ENCODE measurements around the gene ADO. TPM values are rescaled to one million over a fixed set of nuclear protein-coding genes. Genes with fewer than 3 reads are reported as not detected.
A peak's percentile ranks its signal among the peaks of the same experiment; 100 is the strongest.
"Not testable (repeated sequence)": the region's sequence is repeated elsewhere in the genome, so short reads cannot be mapped to it uniquely, and the experiment has no call there.

ADO gene
- 22.8 TPM for total RNA-seq

DNA sequence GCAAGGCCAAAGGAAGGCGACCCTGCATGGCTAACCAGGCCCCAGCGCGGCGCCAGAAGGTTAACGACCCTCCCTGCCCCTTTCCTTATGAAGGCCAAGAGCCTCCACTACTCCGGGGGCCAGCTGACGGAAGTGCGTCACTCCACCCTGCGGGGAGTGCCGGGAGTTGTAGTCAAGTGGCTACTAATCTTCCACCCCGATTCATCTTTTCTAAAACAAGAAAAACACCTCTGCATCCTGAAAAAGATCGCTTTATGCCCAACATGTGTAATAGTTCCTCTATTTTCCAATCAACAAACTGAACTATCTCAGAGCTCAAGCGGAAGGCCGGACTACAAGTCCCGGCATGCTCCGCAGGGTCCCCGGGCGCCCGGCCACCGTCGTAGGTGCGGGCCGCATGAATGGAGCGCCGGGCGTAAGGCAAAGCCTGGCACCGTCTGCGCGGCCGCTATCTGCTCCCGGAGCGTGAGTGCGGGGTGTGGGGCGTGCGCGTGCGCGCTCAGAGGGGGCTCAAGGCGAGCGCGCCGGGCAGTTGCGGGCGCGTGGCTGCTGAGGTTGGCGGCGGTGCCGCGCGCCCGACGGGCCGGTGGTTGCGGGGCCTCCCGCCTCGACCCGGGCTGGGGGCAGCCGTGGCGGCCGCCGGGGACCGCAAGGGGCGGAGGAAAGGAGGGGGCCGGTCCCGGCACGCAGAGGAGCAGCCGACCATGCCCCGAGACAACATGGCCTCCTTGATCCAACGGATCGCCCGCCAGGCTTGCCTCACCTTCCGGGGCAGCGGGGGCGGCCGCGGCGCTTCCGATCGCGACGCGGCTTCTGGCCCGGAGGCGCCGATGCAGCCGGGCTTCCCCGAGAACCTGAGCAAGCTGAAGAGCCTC lies at the start of gene ADO:
Gene ADO, plus strand, starts transcription at position 365 of the 875 bp plus-strand sequence. Its CDS starts 340 bp downstream, at position 705.
- DNase-seq: peak; percentile 95

DNA sequence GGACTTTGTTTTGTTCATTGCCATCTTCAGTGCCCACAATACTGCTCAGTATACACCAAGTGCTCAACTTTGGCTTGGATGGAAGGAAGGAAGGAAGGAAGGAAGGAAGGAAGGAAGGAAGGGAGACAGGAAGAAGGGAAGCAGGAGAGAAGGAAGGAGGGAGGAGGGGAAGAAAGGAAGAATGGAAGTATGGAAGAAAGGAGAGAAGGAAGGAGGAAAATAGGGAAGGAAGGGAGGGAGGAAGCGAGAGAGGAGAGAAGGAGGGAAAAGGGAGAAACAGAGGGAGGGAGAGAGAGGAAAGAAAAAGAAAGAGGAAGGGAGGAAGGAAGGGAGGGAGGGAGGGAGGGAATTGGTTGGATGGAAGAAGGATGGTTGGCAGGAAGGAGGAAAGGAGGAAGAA lies 49.6 kb upstream of the ADO start:
- DNase-seq: no peak

DNA sequence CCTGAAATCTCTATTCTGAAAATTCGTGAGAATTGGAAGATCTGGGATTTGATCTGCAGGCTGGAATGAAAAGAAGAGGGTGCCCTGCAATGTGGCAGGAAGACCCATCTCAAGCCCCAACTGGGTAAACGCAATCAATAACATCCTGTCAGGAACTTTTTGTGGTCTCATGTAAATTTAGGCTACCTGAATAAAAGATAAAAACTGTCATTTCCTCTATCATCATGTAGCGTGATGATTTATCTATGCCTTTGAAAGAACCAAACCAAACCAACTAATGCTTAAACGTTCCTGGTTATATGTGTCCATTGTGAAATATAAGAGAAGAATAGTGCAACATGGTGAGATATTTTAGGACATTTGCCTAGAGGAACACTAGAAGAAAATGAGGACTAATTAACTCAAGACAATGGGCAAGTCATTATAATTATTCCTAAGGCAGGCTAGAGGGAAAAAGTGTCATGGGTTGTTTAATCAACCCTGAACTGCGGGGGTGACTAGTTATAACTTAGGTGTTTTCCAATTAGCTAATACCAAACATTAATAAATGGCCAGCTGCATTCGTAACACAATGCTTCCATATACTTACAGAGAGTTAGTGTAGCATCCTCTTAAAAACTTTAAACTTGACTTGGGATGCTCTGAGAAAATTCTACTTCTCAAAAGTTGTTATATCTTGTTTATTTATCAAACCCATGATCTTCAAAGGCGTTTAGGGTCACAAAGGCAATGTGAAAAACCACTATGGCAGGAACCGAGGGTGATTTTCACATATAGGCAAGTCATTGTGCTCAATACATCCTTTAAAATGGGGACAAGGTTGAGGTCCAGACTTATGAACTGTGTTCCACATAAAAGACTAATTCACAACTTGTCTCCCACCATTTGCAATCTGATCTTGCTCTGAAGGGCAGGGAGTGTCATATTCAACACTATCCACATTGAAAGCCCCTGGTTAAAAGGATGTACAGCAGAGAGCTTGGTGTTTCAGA lies 48.6 kb upstream of the ADO start:
- DNase-seq: no peak

DNA sequence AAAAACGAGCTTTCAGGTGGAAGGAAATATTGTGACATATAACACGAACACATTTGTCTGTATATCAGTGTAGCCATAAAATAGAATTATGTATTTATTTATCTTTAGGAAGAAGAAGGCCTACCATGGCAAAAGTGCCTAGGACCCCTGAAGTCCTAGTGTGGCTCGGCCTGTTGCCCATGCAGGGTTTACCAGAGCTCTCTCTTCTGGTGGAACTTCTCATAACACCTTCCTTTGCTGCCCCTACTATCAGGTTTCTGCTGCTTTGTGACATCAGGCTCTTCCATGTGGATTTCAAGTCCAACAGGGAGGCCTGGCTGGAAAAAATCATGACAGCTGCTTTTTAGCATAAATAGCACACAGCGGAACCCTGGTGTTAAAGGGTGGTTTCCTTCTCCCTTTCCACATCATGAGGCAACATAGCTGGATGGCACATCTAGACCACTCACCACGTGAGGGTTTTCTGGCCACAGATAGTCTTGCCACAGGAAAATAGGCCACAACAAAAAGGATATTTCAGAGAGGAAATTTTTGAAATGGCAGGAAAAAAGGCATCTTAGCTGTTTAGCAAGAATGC lies 44.8 kb upstream of the ADO start:
- DNase-seq: peak; percentile 70

DNA sequence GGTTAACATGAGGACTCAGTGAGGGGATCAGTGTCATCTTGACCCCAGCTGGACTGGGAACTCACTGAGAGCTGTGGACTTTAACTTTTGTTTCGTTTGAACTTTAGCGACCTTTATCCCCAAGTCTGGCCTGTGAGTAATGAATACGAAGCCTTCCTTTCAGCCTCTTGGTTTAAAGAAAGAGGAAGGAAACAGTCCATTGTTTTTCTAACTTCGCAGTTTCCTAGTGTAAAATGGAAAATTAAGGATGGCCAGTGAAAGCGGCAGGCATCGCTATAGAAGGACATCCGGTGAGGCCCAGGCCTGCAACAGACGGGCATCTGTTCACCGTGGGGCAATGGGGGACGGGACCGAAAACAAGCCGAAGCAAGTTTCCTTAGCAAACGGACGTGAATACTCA lies 44.1 kb upstream of the ADO start:
- peak; percentile 18 for DNase-seq

DNA sequence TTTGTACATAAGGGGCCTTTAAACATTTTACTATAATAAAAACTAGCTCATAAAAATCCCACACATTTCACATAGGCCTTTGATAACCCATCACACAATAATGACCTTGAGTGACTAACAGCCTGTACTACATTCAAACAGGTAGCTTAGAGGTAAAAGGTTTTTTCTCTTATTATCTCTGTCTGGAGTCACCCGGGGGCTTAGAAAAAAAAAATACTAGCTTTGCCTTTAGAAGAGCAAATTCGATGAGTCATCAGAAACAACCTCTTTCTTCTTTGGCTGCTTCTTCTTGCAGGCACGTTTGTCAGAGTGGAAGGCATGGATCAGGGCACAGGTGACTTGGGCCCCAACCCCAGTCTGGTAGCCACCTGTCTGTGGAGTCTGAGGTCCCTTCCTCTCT lies 43.4 kb upstream of the ADO start:
- no peak for DNase-seq

DNA sequence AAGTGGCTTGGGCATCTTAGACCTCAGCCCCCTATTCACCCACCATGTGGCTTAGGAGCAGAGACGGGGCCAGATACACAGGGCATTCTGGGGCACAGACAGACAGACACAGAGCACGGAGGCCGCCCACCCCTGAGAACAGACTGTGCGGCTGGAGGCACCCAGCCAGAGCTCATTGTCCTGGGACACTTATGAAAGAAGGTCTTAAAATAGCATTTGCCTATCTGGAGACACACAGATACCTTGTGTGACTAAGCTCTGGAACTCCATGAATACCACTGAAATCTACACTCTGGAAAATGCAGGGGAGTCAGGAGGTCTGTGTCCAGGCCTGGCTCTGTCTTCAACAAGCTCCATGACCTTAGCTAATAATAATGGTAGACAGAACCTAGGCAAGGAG lies 41.4 kb upstream of the ADO start:
- DNase-seq: no peak

DNA sequence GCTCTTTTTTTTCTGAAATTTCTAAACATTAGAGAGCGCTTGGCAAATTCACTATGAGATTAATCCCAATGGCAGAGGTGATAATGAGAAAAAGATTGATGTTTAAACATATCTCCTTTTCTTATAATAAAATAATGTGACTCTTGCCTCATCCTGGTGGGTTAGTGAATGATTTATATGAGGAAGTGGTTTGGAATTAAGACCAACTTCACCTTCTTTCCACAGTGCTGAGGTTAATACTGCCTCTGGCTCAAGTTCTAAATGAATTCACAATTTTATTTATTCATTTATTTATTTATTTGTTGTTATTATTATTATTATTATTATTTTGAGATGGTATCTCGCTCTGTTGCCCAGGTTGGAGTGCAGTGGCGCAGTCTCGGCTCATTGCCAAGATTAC lies 40.5 kb upstream of the ADO start:
- DNase-seq: no peak

DNA sequence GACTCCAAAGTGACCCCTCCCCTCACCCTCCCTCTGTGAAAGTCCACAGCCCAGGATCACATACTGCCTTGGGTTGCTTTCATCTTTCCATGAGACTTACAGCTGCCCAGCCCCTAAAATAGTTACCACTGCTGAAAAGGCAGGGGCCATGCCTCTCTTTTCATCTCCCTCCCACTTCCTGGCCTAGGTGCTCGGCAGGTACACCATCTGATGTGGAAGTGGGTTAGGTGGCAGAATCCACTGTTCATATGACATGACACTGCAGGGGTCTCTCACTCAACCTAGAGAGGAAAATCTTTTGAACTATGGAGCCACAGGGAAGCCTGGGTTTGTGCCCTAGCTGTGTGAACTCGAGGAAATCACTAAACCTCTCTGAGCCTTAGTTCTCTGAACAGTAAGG lies 38.8 kb upstream of the ADO start:
- DNase-seq: no peak

DNA sequence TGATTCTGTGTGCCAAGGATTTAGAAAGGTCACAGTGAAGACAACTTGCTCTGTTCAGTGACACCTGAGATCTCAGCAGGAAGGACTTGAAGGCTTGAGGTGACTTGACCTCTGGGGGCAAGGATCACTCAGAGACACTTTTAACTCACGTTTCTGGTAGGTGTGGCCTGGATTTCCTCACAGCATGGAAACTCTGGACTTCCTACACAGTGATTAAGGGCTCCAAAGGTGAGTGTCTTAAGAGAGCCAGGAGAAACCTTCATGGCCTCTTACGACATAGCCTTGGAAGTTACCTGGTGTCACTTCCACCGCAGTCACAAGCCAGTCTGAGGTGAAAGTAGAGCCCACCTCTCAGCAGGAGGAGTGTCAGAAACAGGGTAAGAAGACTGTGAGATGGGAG lies 38.1 kb upstream of the ADO start:
- DNase-seq: no peak

DNA sequence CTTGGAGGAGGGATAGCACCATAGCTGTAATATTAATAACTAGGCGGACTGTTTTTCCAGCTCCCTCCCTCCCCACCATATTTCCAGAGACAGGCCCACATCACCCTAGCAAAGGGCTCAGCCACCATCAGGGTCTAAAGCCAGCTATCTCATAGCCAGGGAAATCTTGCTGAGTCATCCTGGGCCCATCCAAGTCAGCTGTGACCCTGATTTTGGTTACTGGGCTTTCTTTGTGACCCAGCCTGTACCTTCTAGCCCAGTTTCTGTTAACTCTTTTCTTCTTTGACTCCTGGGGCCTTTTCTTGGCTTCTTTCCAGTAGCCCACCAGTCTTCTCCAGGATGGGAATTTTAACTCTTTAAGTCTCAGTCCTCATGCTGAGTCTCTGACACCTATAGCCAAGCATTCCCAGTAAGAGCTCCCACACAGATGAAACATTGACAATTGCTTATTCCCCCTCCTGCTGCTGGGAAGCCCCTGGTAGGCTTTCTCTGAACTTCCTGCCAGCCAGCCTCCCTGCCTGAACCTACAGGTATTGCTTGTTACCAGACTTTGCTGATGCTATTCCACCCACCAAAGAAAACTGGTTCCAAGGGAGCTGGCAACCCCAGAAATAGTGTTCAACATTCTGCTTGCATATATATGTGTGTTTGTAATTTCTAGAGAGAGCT lies 34.8 kb upstream of the ADO start:
- DNase-seq: no peak

DNA sequence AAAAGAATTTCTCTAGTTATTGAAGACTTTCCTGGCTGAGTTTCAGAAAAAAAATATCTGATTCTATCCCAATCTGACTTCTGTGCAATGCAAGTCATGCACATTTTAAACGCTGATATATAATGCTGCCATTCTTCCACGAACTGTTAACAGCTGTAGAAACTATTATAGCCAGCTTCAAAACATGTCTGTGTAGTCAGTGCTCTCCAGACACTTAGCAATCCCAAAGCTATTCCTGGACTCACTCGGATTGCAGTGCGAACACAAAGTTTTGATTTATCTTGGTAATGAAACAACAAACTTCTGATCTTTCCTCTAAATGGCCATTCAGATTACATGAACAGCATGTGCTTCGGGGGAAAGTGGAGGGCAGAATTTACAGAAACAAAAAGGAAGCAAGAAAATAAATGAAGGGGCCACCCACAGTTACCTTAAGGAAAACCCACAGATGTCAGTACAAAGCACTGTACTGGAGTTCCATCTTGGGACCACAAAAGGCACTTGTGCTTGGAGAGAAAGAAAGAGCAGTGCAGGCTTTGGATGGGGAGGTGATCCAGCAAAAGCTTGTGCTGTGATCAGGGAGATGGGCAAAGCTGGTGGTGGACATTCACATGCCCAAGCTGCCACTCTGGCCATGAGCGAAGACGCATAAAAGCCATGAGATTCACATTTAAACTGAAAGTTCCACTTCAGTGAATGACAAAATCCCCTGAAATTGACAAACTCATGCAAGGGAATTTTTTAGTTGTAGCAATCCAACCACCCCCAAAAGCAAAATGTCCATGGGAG lies 32.1 kb upstream of the ADO start:
- DNase-seq: peak; percentile 78

DNA sequence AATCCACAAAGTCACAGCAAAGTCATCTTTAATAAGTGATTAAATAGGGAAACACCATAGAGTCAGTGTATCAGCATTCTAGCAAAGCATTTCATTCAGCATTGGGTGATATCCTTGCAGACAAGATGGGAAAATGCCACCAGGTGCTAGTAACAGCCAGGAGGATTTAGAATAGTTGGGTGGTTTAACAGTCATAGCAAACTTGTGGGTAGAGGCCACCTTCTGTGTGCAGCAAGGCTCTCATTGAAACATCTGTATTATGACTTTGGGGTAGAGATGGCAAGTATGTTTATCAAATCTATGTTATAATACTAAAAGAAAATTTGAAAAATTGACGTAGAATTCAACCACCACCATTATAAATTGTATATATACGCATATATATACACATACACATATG lies 26.4 kb upstream of the ADO start:
- no peak for DNase-seq

DNA sequence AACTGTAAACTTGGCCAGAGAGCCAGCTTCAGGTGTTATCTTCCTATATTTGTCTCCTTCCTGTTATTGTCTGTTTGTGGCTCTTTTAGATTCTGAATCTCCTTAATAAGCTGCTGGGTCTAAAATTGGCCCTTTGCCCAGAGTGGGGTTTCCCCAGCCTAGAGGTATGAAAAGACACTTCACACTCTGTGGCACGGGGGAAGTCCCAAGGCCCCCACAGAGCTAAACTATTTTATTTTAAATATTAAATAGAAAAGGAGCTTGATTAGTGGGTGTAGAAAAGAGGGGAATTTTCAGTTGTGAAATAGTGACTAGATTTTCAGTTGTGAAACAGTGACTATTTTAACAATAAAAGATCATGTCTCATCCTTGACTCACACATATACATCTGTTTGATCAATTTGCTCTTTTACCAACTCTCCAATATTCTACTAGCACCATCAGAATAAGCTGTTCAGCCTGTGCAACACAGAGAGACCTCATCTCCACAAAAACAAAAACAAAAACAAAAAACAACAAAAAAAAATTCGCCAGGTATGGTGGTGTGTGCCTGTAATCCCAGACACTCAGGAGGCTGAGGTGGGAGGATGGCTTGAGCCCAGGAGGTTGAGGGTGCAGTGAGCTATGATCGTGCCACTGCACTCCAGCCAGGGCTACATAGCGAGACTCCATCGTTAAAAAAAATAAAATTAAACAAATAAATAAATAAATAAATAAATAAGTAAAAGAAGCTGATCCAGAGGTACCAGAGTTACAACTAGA lies 24.9 kb upstream of the ADO start:
- DNase-seq: no peak

DNA sequence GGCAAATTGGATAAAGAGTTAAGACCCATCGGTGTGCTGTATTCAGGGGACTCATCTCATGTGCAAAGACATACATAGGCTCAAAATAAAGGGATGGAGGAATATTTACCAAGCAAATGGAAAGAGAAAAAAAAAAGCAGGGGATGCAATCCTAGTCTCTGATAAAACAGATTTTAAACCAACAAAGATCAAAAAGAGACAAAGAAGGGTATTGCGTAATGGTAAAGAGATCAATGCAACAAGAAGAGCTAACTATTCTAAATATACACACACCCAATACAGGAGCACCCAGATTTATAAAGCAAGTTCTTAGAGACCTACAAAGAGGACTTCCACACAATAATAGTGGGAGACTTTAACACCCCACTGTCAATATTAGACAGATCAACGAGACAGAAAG lies 20.0 kb upstream of the ADO start:
- not testable (repeated sequence) for DNase-seq

DNA sequence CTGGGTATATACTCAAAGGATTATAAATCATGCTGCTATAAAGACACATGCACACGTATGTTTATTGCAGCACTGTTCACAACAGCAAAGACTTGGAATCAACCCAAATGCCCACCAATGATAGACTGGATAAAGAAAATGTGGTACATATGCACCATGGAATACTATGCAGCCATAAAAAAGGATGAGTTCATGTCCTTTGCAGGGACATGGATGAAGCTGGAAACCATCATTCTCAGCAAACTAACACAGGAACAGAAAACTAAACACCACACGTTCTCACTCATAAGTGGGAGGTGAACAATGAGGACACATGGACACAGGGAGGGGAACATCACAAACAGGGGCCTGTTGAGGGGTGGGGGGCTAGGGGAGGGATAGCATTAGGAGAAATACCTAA lies 16.2 kb upstream of the ADO start:
- DNase-seq: not testable (repeated sequence)

DNA sequence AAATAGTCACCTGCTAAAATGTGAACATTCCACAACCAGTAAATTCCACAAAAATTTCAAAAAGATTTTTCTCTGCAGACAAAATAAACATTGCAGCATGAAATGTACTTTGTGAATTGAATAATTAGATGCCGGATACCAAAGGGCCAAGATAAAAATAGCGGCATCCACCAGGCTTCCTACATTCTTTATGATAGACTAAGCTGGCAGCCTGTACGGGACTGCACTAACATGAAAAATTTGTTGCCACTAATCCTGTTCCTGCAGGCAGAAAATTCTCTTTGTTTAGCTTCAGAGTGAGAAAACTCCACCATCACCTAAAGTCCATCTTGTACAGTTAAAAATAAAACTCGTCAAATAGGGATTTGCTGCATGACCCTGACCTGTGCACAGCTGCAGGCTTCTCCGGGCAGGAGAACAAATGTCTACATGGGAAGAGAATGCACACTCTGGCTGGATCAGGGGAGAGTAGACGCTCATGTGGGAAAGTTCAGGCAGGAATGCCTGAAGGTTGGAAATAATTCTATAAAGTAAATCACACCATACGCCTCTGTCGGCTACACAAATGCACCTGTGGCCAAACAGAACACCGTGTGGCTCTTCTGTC lies 15.6 kb upstream of the ADO start:
- peak; percentile 60 for DNase-seq

DNA sequence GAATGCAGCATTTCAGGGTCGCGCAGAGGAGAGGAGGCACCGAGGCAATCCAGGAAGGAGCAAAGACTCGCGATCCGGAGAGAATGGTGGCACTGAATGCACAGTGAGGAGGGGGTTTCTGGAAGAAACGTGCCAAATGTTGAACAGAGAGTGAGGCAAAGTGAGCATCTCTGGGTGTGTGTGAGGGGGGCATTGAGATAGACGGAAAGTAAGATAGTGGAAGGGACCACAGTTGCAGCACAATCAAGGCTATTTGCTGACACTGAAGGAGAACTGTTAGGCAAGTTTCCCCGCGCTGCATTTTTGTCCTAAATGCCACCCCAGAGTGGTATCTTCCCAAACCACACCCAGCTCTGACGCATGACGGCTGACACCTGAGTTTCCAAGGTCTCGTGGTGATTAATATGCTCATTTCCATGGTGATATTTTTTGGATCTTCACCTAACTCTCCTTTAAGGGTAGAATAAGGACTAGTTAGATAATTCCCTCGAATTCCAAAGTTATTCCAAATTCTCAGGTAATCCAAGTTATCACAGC lies 14.4 kb upstream of the ADO start:
- DNase-seq: no peak

DNA sequence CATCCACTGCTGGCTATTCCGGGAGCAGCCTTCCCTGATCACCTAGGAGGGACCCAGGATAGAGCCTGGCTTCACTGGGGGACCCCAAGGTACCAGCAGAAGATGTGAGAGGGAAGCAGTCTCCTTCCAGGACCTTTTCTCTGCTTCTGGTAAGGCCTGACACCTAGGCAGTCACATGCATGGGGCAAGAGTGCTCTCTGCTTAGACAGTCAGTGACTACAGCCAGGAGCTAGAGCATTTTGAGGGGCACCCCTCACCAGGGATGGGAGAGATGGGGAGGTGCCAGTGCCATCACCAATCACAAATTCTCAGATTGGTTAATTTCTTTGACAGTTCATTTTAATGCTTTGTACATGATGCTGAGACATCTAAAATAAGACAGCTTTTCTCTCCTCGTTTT lies 13.9 kb upstream of the ADO start:
- no peak for DNase-seq

DNA sequence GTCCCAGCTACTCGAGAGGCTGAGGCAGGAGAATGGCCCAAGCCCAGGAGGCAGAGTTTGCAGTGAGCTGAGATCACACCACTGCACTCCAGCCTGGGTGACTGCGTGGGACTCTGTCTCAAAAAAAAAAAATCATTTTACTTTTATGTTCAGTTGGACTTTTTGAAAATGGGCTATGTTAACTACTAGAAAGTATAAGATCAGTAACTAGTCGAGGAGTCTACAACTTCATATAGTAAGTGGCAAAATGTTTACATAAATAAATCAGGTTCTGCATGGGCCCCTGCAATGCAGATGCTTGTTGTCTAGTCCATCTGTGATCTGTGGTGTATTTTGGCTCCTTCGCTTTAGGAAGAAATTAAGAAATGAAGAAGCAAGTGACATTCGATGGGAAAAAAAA lies 12.3 kb upstream of the ADO start:
- DNase-seq: no peak

Measured in tongue (tissue), 2 donors.